WTC11 (cell line): ENCODE results near the gene B3GNT4. TPM values are rescaled to one million over a fixed set of nuclear protein-coding genes. Genes with fewer than 3 reads are reported as not detected.

Experiments
- ATAC-seq: fragments of 200-7000 bp; cut with Tn5 transposase; 2 replicates; pipeline ENCODE4 v1.10.0; 2021; ENCODE audit warnings: mild to moderate bottlenecking, moderate library complexity
- CTCF ChIA-PET: fragments of 300-600 bp; sonication (Branson Sonifier 250); formaldehyde crosslinking; loops from one replicate; lab custom pipeline; 2021; ENCODE audit warnings: antibody characterized with exemption; lab: Charles Lee
- POLR2A ChIA-PET: fragments of 350-600 bp; sonication (Branson Sonifier 250); formaldehyde crosslinking; loops from one replicate; lab custom pipeline; 2021; ENCODE audit warnings: antibody characterized with exemption; lab: Charles Lee
- DNase-seq: peaks from one replicate; pipeline ENCODE4 v3.0.0; 2021; ENCODE audit warnings: low spot score
- H3K27ac Mint-ChIP-seq: 2 replicates; pipeline ENCODE4 v1.8.0; 2021; ENCODE audit warnings: mixed read lengths
- H3K27me3 Mint-ChIP-seq: 2 replicates; pipeline ENCODE4 v1.8.0; 2021; ENCODE audit warnings: low read depth, mild to moderate bottlenecking, moderate library complexity, mixed read lengths
- H3K36me3 Mint-ChIP-seq: 2 replicates; pipeline ENCODE4 v1.8.0; 2021; ENCODE audit warnings: mixed read lengths
- H3K4me1 Mint-ChIP-seq: 2 replicates; pipeline ENCODE4 v1.8.0; 2022; ENCODE audit warnings: mixed read lengths
- H3K4me3 Mint-ChIP-seq: 2 replicates; pipeline ENCODE4 v1.8.0; 2021; ENCODE audit warnings: mild to moderate bottlenecking, moderate library complexity, mixed read lengths
- H3K9me3 Mint-ChIP-seq: 2 replicates; pipeline ENCODE4 v1.8.0; 2021; ENCODE audit warnings: mixed read lengths
- AFF4 ChIP-seq: sonication (generic); formaldehyde crosslinking; IDR thresholded peaks from 2 replicates; pipeline ENCODE4 v1.8.1; 2023; ENCODE audit warnings: mild to moderate bottlenecking, missing genetic modification reagents, borderline replicate concordance
- ATF3 ChIP-seq: sonication (generic); formaldehyde crosslinking; conservative IDR thresholded peaks from 2 replicates; pipeline ENCODE4 v1.8.1; 2022; ENCODE audit warnings: mild to moderate bottlenecking, missing genetic modification reagents
- CREM ChIP-seq: sonication (generic); formaldehyde crosslinking; IDR thresholded peaks from 2 replicates; pipeline ENCODE4 v1.8.1; 2022; ENCODE audit warnings: mild to moderate bottlenecking, missing genetic modification reagents, moderate library complexity
- E2F4 ChIP-seq: sonication (generic); formaldehyde crosslinking; IDR thresholded peaks from 2 replicates; pipeline ENCODE4 v1.8.1; 2022; ENCODE audit warnings: low read depth, mild to moderate bottlenecking, moderate library complexity, missing genetic modification reagents, borderline replicate concordance
- EMX1 ChIP-seq: fragments of 250-450 bp; sonication (Bioruptor Pico); IDR thresholded peaks from 2 replicates; pipeline ENCODE4 v1.8.0; 2021; ENCODE audit warnings: mild to moderate bottlenecking
- ESRRA ChIP-seq: sonication (generic); formaldehyde crosslinking; IDR thresholded peaks from 2 replicates; pipeline ENCODE4 v1.8.1; 2022; ENCODE audit warnings: mild to moderate bottlenecking, missing genetic modification reagents, borderline replicate concordance
- GABPB1 ChIP-seq: sonication (generic); formaldehyde crosslinking; IDR thresholded peaks from 2 replicates; pipeline ENCODE4 v1.8.1; 2023; ENCODE audit warnings: mild to moderate bottlenecking, missing genetic modification reagents
- HMGA2 ChIP-seq: fragments of 250-450 bp; sonication (Bioruptor Pico); IDR thresholded peaks from 2 replicates; pipeline ENCODE4 v1.4.0; 2021; ENCODE audit warnings: mild to moderate bottlenecking, moderate library complexity
- IRF2 ChIP-seq: sonication (generic); formaldehyde crosslinking; IDR thresholded peaks from 2 replicates; pipeline ENCODE4 v1.8.0; 2022; ENCODE audit warnings: low read depth, missing genetic modification reagents, borderline replicate concordance
- MLX ChIP-seq: sonication (generic); formaldehyde crosslinking; IDR thresholded peaks from 2 replicates; pipeline ENCODE4 v1.8.1; 2023; ENCODE audit warnings: mild to moderate bottlenecking, missing genetic modification reagents, moderate library complexity
- MYBL2 ChIP-seq: sonication (generic); formaldehyde crosslinking; IDR thresholded peaks from 2 replicates; pipeline ENCODE4 v1.8.1; 2023; ENCODE audit warnings: mild to moderate bottlenecking, moderate library complexity, missing genetic modification reagents
- NFYB ChIP-seq: sonication (generic); formaldehyde crosslinking; conservative IDR thresholded peaks from 2 replicates; pipeline ENCODE4 v1.8.0; 2022; ENCODE audit warnings: low read depth, missing genetic modification reagents
- OVOL2 ChIP-seq: fragments of 250-450 bp; sonication (Bioruptor Pico); IDR thresholded peaks from 2 replicates; pipeline ENCODE4 v1.9.0; 2021; ENCODE audit warnings: mild to moderate bottlenecking, borderline replicate concordance
- PREB ChIP-seq: sonication (generic); formaldehyde crosslinking; IDR thresholded peaks from 2 replicates; pipeline ENCODE4 v1.8.1; 2022; ENCODE audit warnings: mild to moderate bottlenecking, missing genetic modification reagents, moderate library complexity, borderline replicate concordance
- RORB ChIP-seq: fragments of 250-450 bp; sonication (Bioruptor Pico); IDR thresholded peaks from 2 replicates; pipeline ENCODE4 v1.9.0; 2021; ENCODE audit warnings: mild to moderate bottlenecking
- SMAD3 ChIP-seq: sonication (generic); formaldehyde crosslinking; IDR thresholded peaks from 2 replicates; pipeline ENCODE4 v1.8.0; 2022; ENCODE audit warnings: missing genetic modification reagents, mild to moderate bottlenecking, borderline replicate concordance
- TCF7 ChIP-seq: sonication (generic); formaldehyde crosslinking; IDR thresholded peaks from 2 replicates; pipeline ENCODE4 v1.8.0; 2022; ENCODE audit warnings: mild to moderate bottlenecking, low read depth, missing genetic modification reagents, moderate library complexity
- ZBTB21 ChIP-seq: sonication (generic); formaldehyde crosslinking; IDR thresholded peaks from 2 replicates; pipeline ENCODE4 v1.8.1; 2023; ENCODE audit warnings: mild to moderate bottlenecking, missing genetic modification reagents, borderline replicate concordance
- ZNF219 ChIP-seq: sonication (generic); formaldehyde crosslinking; IDR thresholded peaks from 2 replicates; pipeline ENCODE4 v1.8.0; 2023; ENCODE audit warnings: missing genetic modification reagents, mild to moderate bottlenecking, borderline replicate concordance
- ZNF532 ChIP-seq: fragments of 250-450 bp; sonication (Bioruptor Pico); IDR thresholded peaks from 2 replicates; pipeline ENCODE4 v1.9.0; 2021; ENCODE audit warnings: mild to moderate bottlenecking, borderline replicate concordance
- total RNA-seq: library from RNA; stranded (reverse); gene quantifications from 3 replicates; pipeline ENCODE4 v1.2.3, GENCODE V29; 2021

Gene B3GNT4
- total RNA-seq, 1 experiment from 2014 or later = 2.0 TPM

- Mint-ChIP-seq H3K4me1 (peaks cover 9% of the 10 kb centered on the region), H3K27me3 (no peaks in the 10 kb centered on the region), H3K4me3 (no peak overlapping the region)
- ChIA-PET POLR2A (no interaction called here), CTCF (interaction anchor here (0.5 to 1.7 kb wide), 3 partner anchors 44 to 105 kb away, joined by 3 to 8 read pairs (median 6); partner anchors contain the start of gene B3GNT4)
- ATAC-seq = peak; percentile 18; the same call in 1 of the 2 replicates
- no peak for TF ChIP-seq PREB (CRISPR knock-in tag)
- no peak for TF ChIP-seq AFF4
- TF ChIP-seq CREM (CRISPR knock-in tag) = no peak
- no peak for TF ChIP-seq MYBL2
- no peak for TF ChIP-seq HMGA2 (CRISPR knock-in tag)
- no peak for TF ChIP-seq ZNF219 (CRISPR knock-in tag)
- TF ChIP-seq TCF7 = no peak
- no peak for TF ChIP-seq E2F4
- no peak for TF ChIP-seq ATF3 (CRISPR knock-in tag)
- TF ChIP-seq ESRRA (CRISPR knock-in tag) = no peak
- TF ChIP-seq ZNF532 (CRISPR knock-in tag) = no peak
- TF ChIP-seq OVOL2 = no peak
- TF ChIP-seq SMAD3 (CRISPR knock-in tag) = no peak
- no peak for TF ChIP-seq EMX1
- TF ChIP-seq RORB (CRISPR knock-in tag) = no peak
- TF ChIP-seq ZBTB21 (CRISPR knock-in tag) = no peak
- no peak for TF ChIP-seq GABPB1 (CRISPR knock-in tag)
- TF ChIP-seq IRF2 = no peak
- no peak for TF ChIP-seq NFYB (CRISPR knock-in tag)
- no peak for TF ChIP-seq MLX (CRISPR knock-in tag)
- TF ChIP-seq, all 79 proteins: peak for 0
- Mint-ChIP-seq H3K36me3 (no peaks in the 10 kb centered on the region), H3K9me3 (no peaks in the 10 kb centered on the region), H3K27ac (no peak overlapping the region)
- DNase-seq = no peak
These were observed 43.6 kb upstream of the B3GNT4 start for GRCh38 chr12:122159882-122160281.
